Tibial nerve (tissue), 3 donors: ENCODE results near the gene ZNF775.

Experiments
- CTCF ChIP-seq, 5 experiments: fragments of 200-600 bp in 3 of 5; fragments of 450-650 bp in 2 of 5; sonication (generic) in 3 of 5; IDR thresholded peaks; one replicate each; pipeline ENCODE4 v1.5.1; 2016 to 2019; ENCODE audit warnings: antibody characterized with exemption in 5 of 5, mild to moderate bottlenecking in 3 of 5, moderate library complexity in 2 of 5
- POLR2A ChIP-seq, 2 donors: fragments of 450-650 bp; IDR thresholded peaks; one replicate each; pipeline ENCODE4 v1.6.1; 2017; ENCODE audit warnings: antibody characterized with exemption in 2 of 2, mild to moderate bottlenecking in 2 of 2, moderate library complexity in 2 of 2

GRCh38 chr7:150371131-150371995 is 7.8 kb upstream of the ZNF775 start:
- TF ChIP-seq CTCF (IDR thresholded peaks at IDR 0.05) (no peak), POLR2A (IDR thresholded peaks at IDR 0.05) (no peak)
